ENCODE measurements around the gene TUBGCP2. TPM values are rescaled to one million over a fixed set of nuclear protein-coding genes. Genes with fewer than 3 reads are reported as not detected.
"Not testable (repeated sequence)": the region's sequence is repeated elsewhere in the genome, so short reads cannot be mapped to it uniquely, and the experiment has no call there.

The TUBGCP2 gene
- total and polyA plus RNA-seq, 2 of the 13 experiments (the other 11 are each of a cell fraction or from before 2014, with no cell fraction given) = 21.3 to 34.5 TPM

DNA sequence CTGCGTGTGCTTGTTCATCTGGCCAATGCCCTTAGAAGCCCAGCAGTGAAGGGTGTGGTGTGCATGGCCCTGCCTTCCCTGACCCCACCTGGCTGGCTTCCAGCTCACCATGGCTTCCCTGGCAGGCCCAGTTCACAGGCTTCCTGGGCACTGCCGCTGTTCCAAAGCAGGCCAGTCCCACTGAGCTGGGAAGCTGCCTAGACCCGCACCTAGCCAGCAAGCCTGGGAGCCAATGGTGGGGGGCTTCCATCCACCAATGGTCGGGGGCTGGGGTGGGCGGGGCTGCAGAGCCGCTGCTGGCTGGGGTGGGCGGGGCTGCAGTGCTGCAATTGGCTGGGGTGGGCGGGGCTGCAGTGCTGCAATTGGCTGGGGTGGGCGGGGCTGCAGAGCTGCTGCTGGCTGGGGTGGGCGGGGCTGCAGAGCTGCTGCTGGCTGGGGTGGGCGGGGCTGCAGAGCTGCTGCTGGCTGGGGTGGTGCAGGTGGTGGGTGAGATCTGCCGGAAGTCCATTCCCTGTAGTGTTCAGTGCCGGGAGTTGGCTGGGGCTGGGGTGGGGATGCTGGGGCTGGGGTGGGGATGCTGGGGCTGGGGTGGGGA lies 15.6 kb upstream of the TUBGCP2 start (continued):
- 0 out of 2 replicates have a peak, but pooled peaks have one; percentile 20 for TF ChIP-seq CBX5 (CRISPR knock-in tag; IDR thresholded peaks at IDR 0.05; ENCODE audit: borderline replicate concordance)
- TF ChIP-seq, protein P1, sequence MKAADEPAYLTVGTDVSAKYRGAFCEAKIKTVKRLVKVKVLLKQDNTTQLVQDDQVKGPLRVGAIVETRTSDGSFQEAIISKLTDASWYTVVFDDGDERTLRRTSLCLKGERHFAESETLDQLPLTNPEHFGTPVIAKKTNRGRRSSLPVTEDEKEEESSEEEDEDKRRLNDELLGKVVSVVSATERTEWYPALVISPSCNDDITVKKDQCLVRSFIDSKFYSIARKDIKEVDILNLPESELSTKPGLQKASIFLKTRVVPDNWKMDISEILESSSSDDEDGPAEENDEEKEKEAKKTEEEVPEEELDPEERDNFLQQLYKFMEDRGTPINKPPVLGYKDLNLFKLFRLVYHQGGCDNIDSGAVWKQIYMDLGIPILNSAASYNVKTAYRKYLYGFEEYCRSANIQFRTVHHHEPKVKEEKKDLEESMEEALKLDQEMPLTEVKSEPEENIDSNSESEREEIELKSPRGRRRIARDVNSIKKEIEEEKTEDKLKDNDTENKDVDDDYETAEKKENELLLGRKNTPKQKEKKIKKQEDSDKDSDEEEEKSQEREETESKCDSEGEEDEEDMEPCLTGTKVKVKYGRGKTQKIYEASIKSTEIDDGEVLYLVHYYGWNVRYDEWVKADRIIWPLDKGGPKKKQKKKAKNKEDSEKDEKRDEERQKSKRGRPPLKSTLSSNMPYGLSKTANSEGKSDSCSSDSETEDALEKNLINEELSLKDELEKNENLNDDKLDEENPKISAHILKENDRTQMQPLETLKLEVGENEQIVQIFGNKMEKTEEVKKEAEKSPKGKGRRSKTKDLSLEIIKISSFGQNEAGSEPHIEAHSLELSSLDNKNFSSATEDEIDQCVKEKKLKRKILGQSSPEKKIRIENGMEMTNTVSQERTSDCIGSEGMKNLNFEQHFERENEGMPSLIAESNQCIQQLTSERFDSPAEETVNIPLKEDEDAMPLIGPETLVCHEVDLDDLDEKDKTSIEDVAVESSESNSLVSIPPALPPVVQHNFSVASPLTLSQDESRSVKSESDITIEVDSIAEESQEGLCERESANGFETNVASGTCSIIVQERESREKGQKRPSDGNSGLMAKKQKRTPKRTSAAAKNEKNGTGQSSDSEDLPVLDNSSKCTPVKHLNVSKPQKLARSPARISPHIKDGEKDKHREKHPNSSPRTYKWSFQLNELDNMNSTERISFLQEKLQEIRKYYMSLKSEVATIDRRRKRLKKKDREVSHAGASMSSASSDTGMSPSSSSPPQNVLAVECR (CRISPR knock-in tag; IDR thresholded peaks at IDR 0.05; ENCODE audit: borderline replicate concordance) = no peak
- peak; percentile 26 for TF ChIP-seq YY1 (IDR thresholded peaks at IDR 0.05; ENCODE audit: insufficient read depth, insufficient replicate concordance, low read depth, low read length)

DNA sequence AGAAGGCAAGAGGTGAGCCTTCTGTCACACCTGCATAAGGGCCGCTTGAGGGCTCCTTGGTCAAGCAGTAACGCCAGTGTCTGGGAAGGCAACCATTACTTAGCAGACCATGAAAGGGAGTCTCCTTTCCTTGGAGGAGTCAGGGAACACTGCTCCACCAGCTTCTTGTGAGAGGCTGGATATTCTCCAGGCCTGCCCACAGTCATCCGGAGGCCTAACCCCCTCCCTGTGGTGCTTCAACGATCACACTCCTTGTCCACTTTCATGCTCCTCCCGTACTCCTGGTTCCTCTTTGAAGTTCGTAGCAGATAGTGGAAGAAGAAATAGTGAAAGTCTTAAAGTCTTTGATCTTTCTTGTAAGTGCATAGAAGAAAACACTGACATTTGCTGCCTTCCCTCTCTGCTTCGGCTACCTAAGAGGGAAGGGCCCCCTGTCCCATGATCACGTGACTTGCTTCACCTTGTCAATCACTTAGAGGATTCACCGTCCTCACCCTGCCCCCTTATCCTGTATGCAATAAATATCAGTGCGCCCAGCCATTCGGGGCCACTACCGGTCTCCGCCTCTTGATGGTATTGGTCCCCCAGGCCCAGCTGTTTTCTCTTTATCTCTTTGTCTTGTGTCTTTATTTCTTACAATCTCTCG lies 13.5 kb upstream of the TUBGCP2 start:
- ATAC-seq; H3K27ac ChIP-seq (ENCODE audit: extremely low read length, insufficient read depth, low read length); H3K4me3 ChIP-seq (replicated peaks in 1 of 3; ENCODE audit: insufficient read depth in 1 of 3, low read depth in 2 of 3, low read length in 3 of 3); POLR2A ChIA-PET; in situ Hi-C loops (cut with HindIII; ENCODE audit: extremely low pct_ligation_motif_present, low pct_unique_long_range_greater_than_20kb); CTCF ChIA-PET (ENCODE audit: low intra/inter-chr PET ratio, low total read pairs); H3K9ac ChIP-seq (ENCODE audit: insufficient read depth, low read depth, low read length); H2AFZ ChIP-seq (ENCODE audit: low read length); BruUV-seq (replicated peaks); FAIRE-seq; H3K36me3 ChIP-seq (replicated peaks in 1 of 2; ENCODE audit: control insufficient read depth in 1 of 2, insufficient read depth in 2 of 2, low read length in 2 of 2); H3K4me2 ChIP-seq (ENCODE audit: low read depth, low read length); H3K9me3 ChIP-seq (ENCODE audit: low read length); H3K79me2 ChIP-seq (ENCODE audit: insufficient read depth, low read length); DNase-seq (ENCODE audit: low spot score); H4K20me1 ChIP-seq (ENCODE audit: insufficient read depth, low read length): not testable (repeated sequence)
- Histone ChIP-seq H3K4me1 (ENCODE audit: insufficient read depth, low read length) (peaks cover 24% of the 10 kb centered on the region), H3K27me3 (ENCODE audit: control insufficient read depth in 1 of 2, insufficient read depth in 2 of 2, low read length in 2 of 2) (peaks cover 1 to 32% of the 10 kb centered on the region in 2 experiments; a peak in 4 of 5 replicates)
- TF ChIP-seq RAD51 (IDR thresholded peaks at IDR 0.05; ENCODE audit: borderline replicate concordance) = peak; percentile 81; the same call in 1 of the 2 replicates
- WGBS (ENCODE audit: low lambda C conversion rate) = 43% methylated on average over 13 of the region's 14 CpGs
- intact Hi-C loops (cut with micrococcal nuclease; ENCODE audit: unreplicated experiment) = loop anchor here (10.0 kb wide), 1 partner anchor 53 kb away; the partner anchor contains the start of genes ECHS1 and PAOX
